Measurements from ENCODE around the gene HAUS7. TPM values are rescaled to one million over a fixed set of nuclear protein-coding genes. Genes with fewer than 3 reads are reported as not detected.

Gene HAUS7
- polyA plus RNA-seq = 10 to 100 TPM; 36.3 to 49.5 (median 43.2) TPM

- Mint-ChIP-seq H3K9me3 (no peaks in the 10 kb centered on the region), H3K36me3 (no peaks in the 10 kb centered on the region), H3K4me1 (peaks cover 6 to 23% of the 10 kb centered on the region in 2 donors), H3K27ac (peak within 1 kb of the TSS in 5 of 6 donors; percentile 53 to 83 (median 68)), H3K27me3 (ENCODE audit: low read depth in 3 of 3) (peaks cover 0 to 4% (median 1%) of the 10 kb centered on the region in 3 donors), H3K4me3 (peak within 1 kb of the TSS; percentile 78 to 86 (median 81))
- DNase-seq = peak; percentile 81 to 88 (median 87)
These were observed at the start of gene HAUS7 for GRCh38 chrX:153470411-153471363. HAUS7 (minus strand) TSS chrX:153470576; CDS start chrX:153470557, 19 bp downstream.

DNA sequence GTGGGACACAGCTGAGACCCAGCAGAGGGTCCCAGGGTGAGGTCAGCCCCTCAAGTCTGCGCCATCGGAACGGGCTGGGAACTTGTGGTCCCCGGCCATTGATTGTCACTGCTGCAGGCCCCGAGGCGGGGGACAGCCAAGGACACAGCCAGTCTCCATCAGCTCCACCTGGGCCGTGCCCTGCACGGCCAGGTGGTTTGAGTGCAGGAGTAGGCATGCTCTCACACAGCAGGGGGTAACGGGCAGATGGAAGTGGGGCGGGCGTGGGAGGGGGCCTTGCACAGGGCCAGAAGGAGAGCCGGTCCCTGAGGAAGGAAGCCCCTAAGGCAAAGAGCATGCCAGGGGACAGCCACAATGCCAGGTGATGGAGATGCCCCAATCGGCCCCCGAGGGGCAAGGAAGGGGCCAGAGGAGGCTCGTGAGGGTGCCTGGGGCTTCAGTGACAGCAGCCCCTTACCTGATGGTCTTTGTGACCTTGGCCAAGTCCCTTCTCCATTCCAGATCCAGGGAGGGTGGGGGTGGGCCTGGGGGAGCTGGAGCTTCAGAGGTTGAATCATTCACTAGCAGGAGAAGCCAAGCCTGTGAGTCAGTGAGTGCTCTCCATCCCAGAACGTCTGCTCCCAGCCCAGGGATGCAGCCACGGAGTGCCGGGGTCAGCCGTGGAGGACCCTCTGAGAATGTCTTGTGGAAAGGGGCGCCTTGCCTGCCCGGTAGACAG lies 49.4 kb upstream of the HAUS7 start:
- H3K9me3 Mint-ChIP-seq = no peaks in the 10 kb centered on the region
- no peaks in the 10 kb centered on the region for H3K36me3 Mint-ChIP-seq
- H3K4me3 Mint-ChIP-seq = no peak overlapping the region
- H3K27me3 Mint-ChIP-seq (ENCODE audit: low read depth in 3 of 3) = peaks cover 2 to 8% (median 6%) of the 10 kb centered on the region in 3 donors
- H3K4me1 Mint-ChIP-seq = no peaks in the 10 kb centered on the region
- no peak for DNase-seq
- H3K27ac Mint-ChIP-seq = no peak overlapping the region

- no peaks in the 10 kb centered on the region for H3K4me1 Mint-ChIP-seq
- no peak for DNase-seq
- H3K27me3 Mint-ChIP-seq (ENCODE audit: low read depth in 3 of 3) = peaks cover 2 to 8% (median 6%) of the 10 kb centered on the region in 3 donors
- H3K9me3 Mint-ChIP-seq = no peaks in the 10 kb centered on the region
- no peak overlapping the region for H3K4me3 Mint-ChIP-seq
- no peak overlapping the region for H3K27ac Mint-ChIP-seq
- no peaks in the 10 kb centered on the region for H3K36me3 Mint-ChIP-seq
These were observed 47.8 kb upstream of the HAUS7 start for GRCh38 chrX:153517946-153518834.

DNA sequence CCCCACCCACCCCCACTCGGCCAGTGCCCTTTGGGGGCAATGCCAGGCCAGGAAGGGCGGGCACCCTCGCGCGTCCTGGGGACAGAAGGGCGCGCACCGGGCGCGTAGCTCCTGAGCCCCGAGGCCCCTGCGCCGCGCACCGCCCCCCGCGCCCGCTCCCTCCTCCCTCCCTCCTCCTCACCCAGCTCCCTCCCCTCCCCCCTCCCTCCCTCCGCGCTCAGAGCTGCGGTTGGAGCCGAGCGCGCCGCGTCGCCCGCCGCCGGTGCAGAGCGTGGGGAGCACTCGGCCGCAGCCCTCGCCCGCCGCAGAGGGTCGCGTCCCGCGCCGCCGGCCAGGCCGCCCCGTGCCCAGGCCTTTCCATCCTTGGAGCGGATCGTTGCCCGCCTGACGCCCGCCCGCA lies 47.0 kb upstream of the HAUS7 start, which contains the start of gene ATP2B3:
ATP2B3 (plus strand) TSS at position 220 of the 400 bp plus-strand sequence. CDS start 18,606 bp downstream, outside the sequence.
- Mint-ChIP-seq H3K9me3 (no peaks in the 10 kb centered on the region), H3K27ac (no peak within 1 kb of the TSS), H3K4me3 (no peak within 1 kb of the TSS), H3K27me3 (ENCODE audit: low read depth in 3 of 3) (peaks cover 2 to 8% (median 6%) of the 10 kb centered on the region in 3 donors), H3K36me3 (no peaks in the 10 kb centered on the region), H3K4me1 (no peaks in the 10 kb centered on the region)
- DNase-seq = no peak

- Mint-ChIP-seq H3K4me1 (no peaks in the 10 kb centered on the region), H3K27me3 (ENCODE audit: low read depth in 3 of 3) (peaks cover 2 to 8% (median 4%) of the 10 kb centered on the region in 3 donors), H3K27ac (no peak overlapping the region), H3K9me3 (no peaks in the 10 kb centered on the region), H3K4me3 (peak overlapping the region in 1 of 5 donors; percentile 52), H3K36me3 (no peaks in the 10 kb centered on the region)
- no peak for DNase-seq
These were observed 45.7 kb upstream of the HAUS7 start for GRCh38 chrX:153516073-153516472.

GRCh38 chrX:153515435-153515834 lies 45.1 kb upstream of the HAUS7 start:
- no peak overlapping the region for H3K27ac Mint-ChIP-seq
- no peak for DNase-seq
- H3K4me1 Mint-ChIP-seq = no peaks in the 10 kb centered on the region
- no peaks in the 10 kb centered on the region for H3K36me3 Mint-ChIP-seq
- no peaks in the 10 kb centered on the region for H3K9me3 Mint-ChIP-seq
- H3K4me3 Mint-ChIP-seq = no peak overlapping the region
- H3K27me3 Mint-ChIP-seq (ENCODE audit: low read depth in 3 of 3) = peaks cover 0 to 6% (median 4%) of the 10 kb centered on the region in 3 donors

GRCh38 chrX:153514259-153514658 lies 43.9 kb upstream of the HAUS7 start:
- Mint-ChIP-seq H3K9me3 (no peaks in the 10 kb centered on the region), H3K4me1 (no peaks in the 10 kb centered on the region), H3K4me3 (no peak overlapping the region), H3K36me3 (no peaks in the 10 kb centered on the region), H3K27ac (no peak overlapping the region), H3K27me3 (ENCODE audit: low read depth in 3 of 3) (peaks cover 0 to 4% (median 3%) of the 10 kb centered on the region in 3 donors)
- no peak for DNase-seq

DNA sequence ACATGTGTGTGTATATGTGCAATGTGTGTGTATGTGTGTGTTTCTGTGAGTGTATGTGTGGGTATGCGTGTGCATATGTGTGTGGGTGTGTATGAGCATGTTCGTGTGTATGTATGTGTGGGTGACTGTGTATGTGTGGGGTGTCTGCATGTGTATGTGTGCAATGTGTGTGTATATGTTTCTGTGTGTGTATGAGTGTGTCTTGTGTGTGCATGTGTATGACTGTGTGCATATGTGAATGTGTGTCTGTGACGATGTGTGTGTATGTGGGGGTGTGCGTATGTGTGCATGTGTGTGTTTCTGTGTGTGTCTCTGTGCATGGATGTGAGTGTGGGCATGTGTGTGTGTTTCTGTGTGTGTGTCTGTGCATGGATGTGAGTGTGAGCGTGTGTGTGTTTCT lies 42.9 kb upstream of the HAUS7 start:
- Mint-ChIP-seq H3K27ac (no peak overlapping the region), H3K4me1 (no peaks in the 10 kb centered on the region), H3K9me3 (no peaks in the 10 kb centered on the region), H3K4me3 (no peak overlapping the region), H3K27me3 (ENCODE audit: low read depth in 3 of 3) (peaks cover 0 to 2% (median 2%) of the 10 kb centered on the region in 3 donors), H3K36me3 (no peaks in the 10 kb centered on the region)
- DNase-seq = no peak

GRCh38 chrX:153512501-153512893 lies 42.1 kb upstream of the HAUS7 start:
- Mint-ChIP-seq H3K27ac (no peak overlapping the region), H3K9me3 (no peaks in the 10 kb centered on the region), H3K36me3 (no peaks in the 10 kb centered on the region), H3K4me1 (peaks cover 0 to under 1% of the 10 kb centered on the region in 2 donors), H3K27me3 (ENCODE audit: low read depth in 3 of 3) (peaks cover 0 to 2% (median 2%) of the 10 kb centered on the region in 3 donors), H3K4me3 (no peak overlapping the region)
- no peak for DNase-seq

DNA sequence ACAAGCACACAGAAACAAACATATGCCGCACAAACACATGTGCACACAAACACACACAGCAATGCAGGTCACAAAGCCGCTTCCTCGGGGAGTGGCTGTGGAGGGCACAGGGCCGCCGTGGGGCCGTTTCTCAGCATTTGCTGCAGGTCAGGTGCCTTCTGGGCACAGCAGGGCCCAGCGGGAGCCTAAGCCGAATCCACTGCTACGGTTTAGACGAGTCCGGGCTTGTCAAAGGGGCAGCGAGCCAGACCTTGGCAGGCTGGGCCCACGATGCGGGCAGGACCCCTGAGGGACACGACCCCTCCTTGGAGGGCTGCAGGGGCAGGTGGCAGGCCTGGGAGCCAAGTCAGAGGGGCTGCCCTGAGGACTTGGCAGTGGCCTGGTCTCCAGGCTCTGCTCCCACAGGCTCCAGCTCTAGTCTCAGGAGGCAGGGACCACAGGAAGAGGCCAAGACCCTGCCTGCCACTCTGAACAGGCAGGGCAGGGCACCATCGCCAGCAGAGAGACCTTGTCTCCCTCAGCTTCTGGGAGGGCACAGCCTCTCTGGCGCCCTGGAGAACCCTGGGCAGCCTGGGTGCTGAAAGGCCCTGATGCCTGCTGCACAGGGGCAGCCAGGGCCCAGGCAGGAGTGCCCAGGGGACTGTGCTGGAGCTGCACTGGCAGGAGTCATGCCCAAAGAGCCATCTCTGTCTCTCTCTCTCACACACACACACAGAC lies 41.6 kb upstream of the HAUS7 start:
- Mint-ChIP-seq H3K4me3 (no peak overlapping the region), H3K27ac (no peak overlapping the region), H3K4me1 (peaks cover 0 to 2% of the 10 kb centered on the region in 2 donors), H3K27me3 (ENCODE audit: low read depth in 3 of 3) (peaks cover 0 to 2% (median 2%) of the 10 kb centered on the region in 3 donors), H3K9me3 (no peaks in the 10 kb centered on the region), H3K36me3 (no peaks in the 10 kb centered on the region)
- no peak for DNase-seq

- DNase-seq = no peak
- Mint-ChIP-seq H3K36me3 (no peaks in the 10 kb centered on the region), H3K9me3 (no peaks in the 10 kb centered on the region), H3K4me3 (no peak overlapping the region), H3K4me1 (peaks cover 0 to 2% of the 10 kb centered on the region in 2 donors), H3K27ac (no peak overlapping the region), H3K27me3 (ENCODE audit: low read depth in 3 of 3) (peaks cover 0 to 2% (median 0%) of the 10 kb centered on the region in 3 donors)
These were observed 40.0 kb upstream of the HAUS7 start for GRCh38 chrX:153510383-153510782.

- peaks cover 0 to 2% (median 0%) of the 10 kb centered on the region in 3 donors for H3K27me3 Mint-ChIP-seq (ENCODE audit: low read depth in 3 of 3)
- peaks cover 0 to 2% of the 10 kb centered on the region in 2 donors for H3K4me1 Mint-ChIP-seq
- H3K4me3 Mint-ChIP-seq = no peak overlapping the region
- no peaks in the 10 kb centered on the region for H3K9me3 Mint-ChIP-seq
- DNase-seq = no peak
- H3K36me3 Mint-ChIP-seq = no peaks in the 10 kb centered on the region
- no peak overlapping the region for H3K27ac Mint-ChIP-seq
These were observed 39.2 kb upstream of the HAUS7 start for GRCh38 chrX:153509592-153509991.
